ENCODE measurements around the gene ANGPTL2. TPM values are rescaled to one million over a fixed set of nuclear protein-coding genes. Genes with fewer than 3 reads are reported as not detected.

The ANGPTL2 gene
- total and polyA plus RNA-seq, 2 experiments from 2014 or later: 3.0 to 5.8 TPM

- Histone ChIP-seq H3K36me3 (no peaks in the 10 kb centered on the region), H3K4me3 (no peak overlapping the region), H3K4me1 (ENCODE audit: low read depth) (peaks cover 7% of the 10 kb centered on the region), H3K27ac (no peak overlapping the region), H3K9me3 (ENCODE audit: low read depth) (no peaks in the 10 kb centered on the region), H3K27me3 (no peaks in the 10 kb centered on the region)
- TF ChIP-seq CTCF (IDR thresholded peaks at IDR 0.05; ENCODE audit: low read depth, low read length): no peak
- no peak for DNase-seq (ENCODE audit: low read depth in 1 of 2, low spot score in 1 of 2)
Observed at GRCh38 chr9:127140181-127140580, 17.7 kb upstream of the ANGPTL2 start.

DNA sequence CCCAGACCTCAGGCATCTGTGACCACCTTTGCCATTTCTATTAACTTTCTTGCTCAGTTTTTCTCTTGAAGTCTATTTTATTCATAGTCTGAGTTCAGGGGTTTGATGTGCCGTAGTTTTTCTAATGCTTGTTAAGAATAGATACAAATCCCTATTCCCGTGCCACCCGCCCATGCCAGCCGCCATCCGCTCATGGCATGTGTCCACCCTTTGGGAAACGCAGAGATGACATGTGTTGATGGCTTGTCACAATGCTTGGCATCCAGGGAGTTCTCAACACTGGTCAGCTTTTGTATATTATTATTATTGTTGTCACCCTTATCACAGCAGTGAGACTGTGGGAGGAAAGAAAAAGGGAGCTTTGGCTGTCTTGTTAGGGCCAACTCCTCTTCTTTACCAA, 17.3 kb upstream of the ANGPTL2 start:
- Histone ChIP-seq H3K9me3 (ENCODE audit: low read depth) (no peaks in the 10 kb centered on the region), H3K27ac (no peak overlapping the region), H3K4me1 (ENCODE audit: low read depth) (peaks cover 6% of the 10 kb centered on the region), H3K4me3 (no peak overlapping the region), H3K36me3 (no peaks in the 10 kb centered on the region), H3K27me3 (no peaks in the 10 kb centered on the region)
- TF ChIP-seq CTCF (IDR thresholded peaks at IDR 0.05; ENCODE audit: low read depth, low read length): no peak
- no peak for DNase-seq (ENCODE audit: low read depth in 1 of 2, low spot score in 1 of 2)

- Histone ChIP-seq H3K27me3 (no peaks in the 10 kb centered on the region), H3K9me3 (ENCODE audit: low read depth) (no peaks in the 10 kb centered on the region), H3K4me3 (no peak overlapping the region), H3K27ac (no peak overlapping the region), H3K36me3 (no peaks in the 10 kb centered on the region), H3K4me1 (ENCODE audit: low read depth) (peaks cover 6% of the 10 kb centered on the region)
- DNase-seq (ENCODE audit: low read depth in 1 of 2, low spot score in 1 of 2): no peak
- no peak for TF ChIP-seq CTCF (IDR thresholded peaks at IDR 0.05; ENCODE audit: low read depth, low read length)
Observed at GRCh38 chr9:127139071-127139731, 16.8 kb upstream of the ANGPTL2 start.

DNA sequence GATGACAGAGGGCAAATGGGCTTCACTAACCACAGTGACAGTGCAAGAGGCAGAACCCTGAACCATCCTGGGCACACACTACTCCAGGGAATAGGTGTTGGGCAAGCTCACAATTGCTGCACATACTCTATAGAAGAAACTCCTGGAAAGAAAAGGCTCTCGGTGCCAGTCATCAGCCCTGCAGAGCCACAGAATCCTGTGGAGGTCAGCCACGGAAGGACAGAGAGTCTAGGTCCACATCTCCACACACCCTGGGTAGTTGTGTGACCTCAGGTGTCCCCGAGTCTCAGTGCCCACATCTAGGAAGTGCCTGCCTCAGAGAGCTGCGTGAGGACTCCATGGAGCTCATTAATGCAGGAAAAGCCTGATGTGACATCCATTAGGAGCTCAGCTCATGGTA, 16.0 kb upstream of the ANGPTL2 start:
- no peaks in the 10 kb centered on the region for H3K27me3 ChIP-seq
- no peaks in the 10 kb centered on the region for H3K36me3 ChIP-seq
- DNase-seq (ENCODE audit: low read depth in 1 of 2, low spot score in 1 of 2): no peak
- peaks cover 13% of the 10 kb centered on the region for H3K4me1 ChIP-seq (ENCODE audit: low read depth)
- H3K9me3 ChIP-seq (ENCODE audit: low read depth): no peaks in the 10 kb centered on the region
- H3K27ac ChIP-seq: no peak overlapping the region
- no peak overlapping the region for H3K4me3 ChIP-seq
- no peak for TF ChIP-seq CTCF (IDR thresholded peaks at IDR 0.05; ENCODE audit: low read depth, low read length)

GRCh38 chr9:127137640-127138360, 15.4 kb upstream of the ANGPTL2 start:
- Histone ChIP-seq H3K27ac (no peak overlapping the region), H3K4me1 (ENCODE audit: low read depth) (peaks cover 10% of the 10 kb centered on the region), H3K4me3 (no peak overlapping the region), H3K9me3 (ENCODE audit: low read depth) (no peaks in the 10 kb centered on the region), H3K27me3 (no peaks in the 10 kb centered on the region), H3K36me3 (no peaks in the 10 kb centered on the region)
- DNase-seq (ENCODE audit: low read depth in 1 of 2, low spot score in 1 of 2): no peak
- no peak for TF ChIP-seq CTCF (IDR thresholded peaks at IDR 0.05; ENCODE audit: low read depth, low read length)

Data from cardiac muscle cell (in vitro differentiated cells and primary cell).